Hepatocyte (in vitro differentiated cells): ENCODE measurements around the gene CCL2.

Experiments used
- EZH2 ChIP-seq: fragments of 200-600 bp; sonication (generic); IDR thresholded peaks from 2 replicates; pipeline ENCODE4 v1.6.1; 2016; ENCODE audit warnings: antibody characterized with exemption, mild to moderate bottlenecking, borderline replicate concordance
- TF ChIP-seq, protein P1 (sequence below): fragments of 200-600 bp; sonication (generic); IDR thresholded peaks from 2 replicates; pipeline ENCODE4 v1.5.1; 2016; ENCODE audit warnings: antibody characterized with exemption, mild to moderate bottlenecking; ENCODE audit not compliant: poor library complexity

DNA sequence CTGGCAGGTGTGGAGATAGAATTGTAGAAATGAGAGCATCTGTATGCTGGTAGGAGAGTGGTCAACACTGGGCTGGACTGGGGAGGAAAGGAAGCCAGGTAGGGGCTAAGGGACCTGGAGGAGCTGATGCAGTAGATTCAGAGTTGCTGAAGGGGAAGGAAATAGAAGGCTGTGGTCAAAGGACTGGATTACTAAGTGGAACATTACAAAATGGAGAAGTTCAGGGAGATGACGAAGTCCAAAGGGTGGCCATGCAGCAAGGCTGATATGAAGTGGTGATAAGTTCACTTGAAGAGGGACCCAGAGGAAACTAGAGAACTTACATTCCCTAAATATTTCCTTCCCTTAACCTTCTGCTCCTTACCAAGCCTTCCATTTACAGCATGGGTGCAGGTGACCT lies 8.6 kb upstream of the CCL2 start:
- TF ChIP-seq, protein P1, sequence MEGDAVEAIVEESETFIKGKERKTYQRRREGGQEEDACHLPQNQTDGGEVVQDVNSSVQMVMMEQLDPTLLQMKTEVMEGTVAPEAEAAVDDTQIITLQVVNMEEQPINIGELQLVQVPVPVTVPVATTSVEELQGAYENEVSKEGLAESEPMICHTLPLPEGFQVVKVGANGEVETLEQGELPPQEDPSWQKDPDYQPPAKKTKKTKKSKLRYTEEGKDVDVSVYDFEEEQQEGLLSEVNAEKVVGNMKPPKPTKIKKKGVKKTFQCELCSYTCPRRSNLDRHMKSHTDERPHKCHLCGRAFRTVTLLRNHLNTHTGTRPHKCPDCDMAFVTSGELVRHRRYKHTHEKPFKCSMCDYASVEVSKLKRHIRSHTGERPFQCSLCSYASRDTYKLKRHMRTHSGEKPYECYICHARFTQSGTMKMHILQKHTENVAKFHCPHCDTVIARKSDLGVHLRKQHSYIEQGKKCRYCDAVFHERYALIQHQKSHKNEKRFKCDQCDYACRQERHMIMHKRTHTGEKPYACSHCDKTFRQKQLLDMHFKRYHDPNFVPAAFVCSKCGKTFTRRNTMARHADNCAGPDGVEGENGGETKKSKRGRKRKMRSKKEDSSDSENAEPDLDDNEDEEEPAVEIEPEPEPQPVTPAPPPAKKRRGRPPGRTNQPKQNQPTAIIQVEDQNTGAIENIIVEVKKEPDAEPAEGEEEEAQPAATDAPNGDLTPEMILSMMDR, result no peak
- TF ChIP-seq EZH2, result no peak
